MM.1S (cell line): Measurements from ENCODE around the gene NDUFS6.
A peak's percentile ranks its signal among the peaks of the same experiment; 100 is the strongest.

Experiments
- DNase-seq: peaks from one replicate; pipeline ENCODE4 v3.0.0-alpha.2; 2015
- H2AFZ ChIP-seq: fragments of 300-600 bp; sonication (generic); 2 replicates; pipeline ENCODE4 v1.6.0; 2016; ENCODE audit warnings: antibody characterized with exemption, low read length
- H3F3A ChIP-seq: fragments of 300-600 bp; sonication (generic); 2 replicates; pipeline ENCODE4 v1.6.1; 2016; ENCODE audit warnings: mild to moderate bottlenecking, antibody characterized with exemption, low read length, moderate library complexity, mixed read lengths; ENCODE audit not compliant: insufficient read depth
- H3K27ac ChIP-seq: fragments of 300-600 bp; sonication (generic); 2 replicates; pipeline ENCODE4 v1.5.1; 2016; ENCODE audit warnings: mild to moderate bottlenecking, low read length
- H3K27me3 ChIP-seq: fragments of 300-600 bp; sonication (generic); replicated peaks from 2 replicates; pipeline ENCODE4 v1.6.0; 2016; ENCODE audit warnings: low read length; ENCODE audit not compliant: insufficient read depth
- H3K36me3 ChIP-seq: fragments of 300-600 bp; sonication (generic); replicated peaks from 2 replicates; pipeline ENCODE4 v1.6.1; 2016; ENCODE audit warnings: mild to moderate bottlenecking, low read length, mixed read lengths; ENCODE audit not compliant: insufficient read depth
- H3K4me1 ChIP-seq: fragments of 300-600 bp; sonication (generic); 2 replicates; pipeline ENCODE4 v1.6.1; 2016; ENCODE audit warnings: low read length, mixed read lengths
- H3K4me2 ChIP-seq: fragments of 300-600 bp; sonication (generic); 2 replicates; pipeline ENCODE4 v1.6.0; 2016; ENCODE audit warnings: low read depth, low read length
- H3K4me3 ChIP-seq: fragments of 300-600 bp; sonication (generic); 2 replicates; pipeline ENCODE4 v1.5.1; 2016; ENCODE audit warnings: low read length, mixed read lengths
- H3K79me2 ChIP-seq: fragments of 300-600 bp; sonication (generic); 2 replicates; pipeline ENCODE4 v1.6.1; 2016; ENCODE audit warnings: mixed run types, low read length, mixed read lengths
- H3K9ac ChIP-seq: fragments of 300-600 bp; sonication (generic); 2 replicates; pipeline ENCODE4 v1.6.1; 2016; ENCODE audit warnings: low read length, mixed read lengths
- H3K9me2 ChIP-seq: fragments of 300-600 bp; sonication (generic); replicated peaks from 2 replicates; pipeline ENCODE4 v1.6.1; 2016; ENCODE audit warnings: mild to moderate bottlenecking, low read length, mixed read lengths; ENCODE audit not compliant: insufficient read depth
- H3K9me3 ChIP-seq: fragments of 300-600 bp; sonication (generic); replicated peaks from 2 replicates; pipeline ENCODE4 v1.6.1; 2016; ENCODE audit warnings: mild to moderate bottlenecking, low read length, mixed read lengths; ENCODE audit not compliant: insufficient read depth
- H4K20me1 ChIP-seq: fragments of 300-600 bp; sonication (generic); 2 replicates; pipeline ENCODE4 v1.6.1; 2016; ENCODE audit warnings: mild to moderate bottlenecking, low read length, moderate library complexity, mixed read lengths; ENCODE audit not compliant: insufficient read depth
- CTCF ChIP-seq: fragments of 300-600 bp; sonication (generic); IDR thresholded peaks from 2 replicates; pipeline ENCODE4 v1.5.1; 2016; ENCODE audit warnings: antibody characterized with exemption, low read length, mixed read lengths
- EZH2 ChIP-seq: fragments of 300-600 bp; sonication (generic); optimal IDR thresholded peaks from 2 replicates; pipeline ENCODE3; 2017; ENCODE audit warnings: low read depth, mild to moderate bottlenecking, antibody characterized with exemption, low read length, mixed read lengths
- EZH2phosphoT487 ChIP-seq: fragments of 300-600 bp; sonication (generic); IDR thresholded peaks from 2 replicates; pipeline ENCODE4 v1.6.1; 2018; ENCODE audit warnings: antibody characterized with exemption, low read length

NDUFS6 gene

GRCh38 chr5:1784197-1785050, 16.8 kb upstream of the NDUFS6 start:
- no peak for DNase-seq
- H3K4me2 ChIP-seq: no peak overlapping the region
- no peaks in the 10 kb centered on the region for H3K27me3 ChIP-seq
- no peak overlapping the region for H2AFZ ChIP-seq
- no peaks in the 10 kb centered on the region for H3K9me2 ChIP-seq
- no peak overlapping the region for H3K27ac ChIP-seq
- H3K9ac ChIP-seq: no peak overlapping the region
- H3K4me3 ChIP-seq: no peak overlapping the region
- no peaks in the 10 kb centered on the region for H3K4me1 ChIP-seq
- no peaks in the 10 kb centered on the region for H3K79me2 ChIP-seq
- no peaks in the 10 kb centered on the region for H4K20me1 ChIP-seq
- no peaks in the 10 kb centered on the region for H3K36me3 ChIP-seq
- H3F3A ChIP-seq: no peaks in the 10 kb centered on the region
- H3K9me3 ChIP-seq: no peaks in the 10 kb centered on the region
- TF ChIP-seq CTCF: no peak

DNA sequence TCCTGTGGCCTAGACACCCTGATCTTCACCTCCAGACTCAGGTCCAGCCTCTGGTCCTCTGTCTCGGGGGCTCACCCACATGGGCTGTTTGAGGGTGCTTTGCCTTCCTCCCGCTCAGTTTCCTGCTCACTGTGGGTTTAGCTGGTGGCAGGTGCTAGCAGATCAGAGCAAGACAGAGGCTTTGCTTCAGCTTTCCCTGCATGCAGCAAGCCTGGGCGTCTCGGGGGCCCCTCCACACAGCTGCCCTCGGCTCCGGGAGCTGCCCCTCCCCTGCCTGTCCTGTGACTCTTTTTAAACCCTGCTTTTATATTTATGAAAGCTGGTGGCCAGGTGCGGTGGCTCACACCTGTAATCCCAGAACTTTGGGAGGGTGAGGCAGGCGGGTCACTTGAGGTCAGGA, 16.1 kb upstream of the NDUFS6 start:
- TF ChIP-seq EZH2phosphoT487 (no peak), CTCF (no peak), EZH2 (no peak)
- no peaks in the 10 kb centered on the region for H3K9me2 ChIP-seq
- H3K4me3 ChIP-seq: no peak overlapping the region
- H3K36me3 ChIP-seq: no peaks in the 10 kb centered on the region
- H4K20me1 ChIP-seq: no peaks in the 10 kb centered on the region
- no peak overlapping the region for H3K4me2 ChIP-seq
- H3K9me3 ChIP-seq: no peaks in the 10 kb centered on the region
- no peaks in the 10 kb centered on the region for H3K79me2 ChIP-seq
- no peak overlapping the region for H3K27ac ChIP-seq
- H3K4me1 ChIP-seq: no peaks in the 10 kb centered on the region
- H3K9ac ChIP-seq: no peak overlapping the region
- no peaks in the 10 kb centered on the region for H3K27me3 ChIP-seq
- peak; percentile 36 for DNase-seq
- H3F3A ChIP-seq: no peaks in the 10 kb centered on the region
- H2AFZ ChIP-seq: no peak overlapping the region

DNA sequence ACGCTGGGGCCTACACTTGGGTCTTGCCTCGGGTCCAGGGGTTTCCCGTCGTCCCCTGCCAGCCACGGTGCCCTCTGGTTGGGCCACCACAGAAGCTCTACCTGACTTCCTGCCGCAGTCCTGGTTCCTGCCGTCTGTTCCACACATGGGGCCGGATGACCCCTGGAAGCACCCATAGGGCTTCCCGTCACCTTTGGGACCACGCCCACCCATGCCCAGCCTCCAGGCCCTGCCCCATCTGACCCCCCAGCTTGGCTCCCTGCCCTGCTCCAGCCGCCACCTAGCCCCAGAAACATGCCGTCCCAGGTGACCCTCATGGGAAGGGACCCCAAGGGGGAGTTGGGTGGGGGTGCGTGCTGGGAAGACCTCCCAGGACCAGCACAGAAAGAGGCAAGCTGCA, 15.2 kb upstream of the NDUFS6 start:
- Histone ChIP-seq H3K79me2 (no peaks in the 10 kb centered on the region), H3K9ac (no peak overlapping the region), H4K20me1 (no peaks in the 10 kb centered on the region), H2AFZ (no peak overlapping the region), H3K9me2 (no peaks in the 10 kb centered on the region), H3K9me3 (no peaks in the 10 kb centered on the region), H3F3A (no peaks in the 10 kb centered on the region), H3K27me3 (no peaks in the 10 kb centered on the region), H3K4me1 (no peaks in the 10 kb centered on the region), H3K4me2 (no peak overlapping the region), H3K27ac (no peak overlapping the region), H3K36me3 (no peaks in the 10 kb centered on the region), H3K4me3 (no peak overlapping the region)
- TF ChIP-seq EZH2phosphoT487 (no peak), EZH2 (no peak), CTCF (no peak)
- DNase-seq: no peak
